ENCODE data around the gene SLC25A13.

DNA sequence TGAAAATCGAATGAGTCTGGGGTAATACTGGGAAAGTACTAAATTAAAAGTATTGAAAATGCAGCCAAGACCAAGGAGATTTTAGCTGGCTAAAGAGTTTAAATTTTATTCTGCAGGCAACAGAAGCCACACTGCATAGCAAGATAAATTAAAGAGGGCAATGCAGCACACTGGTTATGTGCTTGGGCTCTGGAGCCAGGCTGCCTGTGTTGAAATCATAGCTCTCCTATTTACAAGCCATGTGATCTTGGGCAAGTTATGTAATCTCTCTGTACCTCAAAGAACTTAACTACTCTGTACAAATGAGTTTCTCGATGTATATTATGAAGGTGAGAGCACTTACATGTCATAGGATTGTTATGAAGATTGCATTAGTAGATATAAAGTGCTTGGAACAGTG, 9.9 kb downstream of the SLC25A13 start:
- no peak for TF ChIP-seq CTCF (IDR thresholded peaks at IDR 0.05)
- TF ChIP-seq EP300 (IDR thresholded peaks at IDR 0.05) = no peak
